ENCODE data around the gene RPL3. TPM values are rescaled to one million over a fixed set of nuclear protein-coding genes. Genes with fewer than 3 reads are reported as not detected.
A peak's percentile ranks its signal among the peaks of the same experiment; 100 is the strongest.

RPL3 gene
- total RNA-seq, 6 experiments from 2014 or later, result 1,444 to 1,605 (median 1,488) TPM

DNA sequence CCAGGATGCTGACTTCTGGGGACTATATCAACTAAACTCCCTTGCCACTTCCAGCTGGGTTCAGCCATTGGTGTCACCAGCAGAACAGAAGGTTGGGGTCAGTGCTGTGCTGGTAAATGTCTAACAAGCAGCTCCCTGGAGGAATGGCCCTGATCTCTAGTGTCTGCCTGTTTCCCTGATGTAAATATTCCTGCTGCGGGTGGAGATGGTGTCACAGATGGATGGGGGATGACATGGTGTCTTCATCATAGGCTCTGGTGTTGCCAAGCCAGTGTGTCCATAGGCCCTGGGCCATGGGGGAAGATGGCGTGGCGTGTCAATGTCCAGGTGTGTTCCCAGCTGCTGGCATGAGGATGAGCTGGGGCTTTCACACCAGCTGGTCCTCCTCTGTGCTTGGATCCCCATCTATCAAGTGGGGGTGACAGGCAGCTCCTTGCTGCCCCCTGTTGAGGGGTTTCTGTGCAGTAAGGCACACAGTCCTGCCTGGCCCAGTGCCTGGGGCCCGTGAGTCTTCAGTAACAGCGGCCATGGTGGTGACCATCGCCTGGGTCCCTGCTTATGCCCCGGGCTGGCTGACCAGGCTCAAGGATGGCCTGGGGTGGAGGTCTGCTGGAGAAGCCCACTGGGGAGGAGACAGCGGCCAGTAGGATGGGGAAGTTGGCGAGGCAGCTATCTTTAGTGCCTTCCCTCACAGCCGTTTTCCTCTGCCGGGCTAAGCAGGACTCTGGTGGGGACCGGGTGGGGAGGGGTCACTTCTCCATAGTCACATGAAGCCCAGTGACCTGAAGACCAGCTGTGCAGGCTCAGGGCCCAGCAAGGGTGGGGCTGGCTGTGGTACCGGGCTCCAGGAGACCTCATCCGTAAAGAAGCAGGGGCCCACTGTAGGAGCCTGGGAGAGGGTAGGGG lies 12.7 kb downstream of the RPL3 start:
- Mint-ChIP-seq H3K27ac (no peak overlapping the region), H3K9me3 (no peaks in the 10 kb centered on the region), H3K4me3 (no peak overlapping the region), H3K27me3 (ENCODE audit: insufficient read depth) (peaks cover 27% of the 10 kb centered on the region), H3K4me1 (ENCODE audit: low read depth) (peaks cover 32% of the 10 kb centered on the region), H3K36me3 (ENCODE audit: low read depth) (peaks cover 6% of the 10 kb centered on the region; the same call in 1 of the 2 replicates)
- TF ChIP-seq, protein P1, sequence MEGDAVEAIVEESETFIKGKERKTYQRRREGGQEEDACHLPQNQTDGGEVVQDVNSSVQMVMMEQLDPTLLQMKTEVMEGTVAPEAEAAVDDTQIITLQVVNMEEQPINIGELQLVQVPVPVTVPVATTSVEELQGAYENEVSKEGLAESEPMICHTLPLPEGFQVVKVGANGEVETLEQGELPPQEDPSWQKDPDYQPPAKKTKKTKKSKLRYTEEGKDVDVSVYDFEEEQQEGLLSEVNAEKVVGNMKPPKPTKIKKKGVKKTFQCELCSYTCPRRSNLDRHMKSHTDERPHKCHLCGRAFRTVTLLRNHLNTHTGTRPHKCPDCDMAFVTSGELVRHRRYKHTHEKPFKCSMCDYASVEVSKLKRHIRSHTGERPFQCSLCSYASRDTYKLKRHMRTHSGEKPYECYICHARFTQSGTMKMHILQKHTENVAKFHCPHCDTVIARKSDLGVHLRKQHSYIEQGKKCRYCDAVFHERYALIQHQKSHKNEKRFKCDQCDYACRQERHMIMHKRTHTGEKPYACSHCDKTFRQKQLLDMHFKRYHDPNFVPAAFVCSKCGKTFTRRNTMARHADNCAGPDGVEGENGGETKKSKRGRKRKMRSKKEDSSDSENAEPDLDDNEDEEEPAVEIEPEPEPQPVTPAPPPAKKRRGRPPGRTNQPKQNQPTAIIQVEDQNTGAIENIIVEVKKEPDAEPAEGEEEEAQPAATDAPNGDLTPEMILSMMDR (IDR thresholded peaks at IDR 0.05), result peak; percentile 68
- DNase-seq, result peak; percentile 24

GRCh38 chr22:39303892-39304671 lies 15.3 kb downstream of the RPL3 start:
- H3K36me3 Mint-ChIP-seq (ENCODE audit: low read depth), result no peaks in the 10 kb centered on the region
- TF ChIP-seq, protein P1 (IDR thresholded peaks at IDR 0.05), result no peak
- H3K4me3 Mint-ChIP-seq, result no peak overlapping the region
- peaks cover 30% of the 10 kb centered on the region for H3K4me1 Mint-ChIP-seq (ENCODE audit: low read depth)
- H3K27ac Mint-ChIP-seq, result no peak overlapping the region
- H3K27me3 Mint-ChIP-seq (ENCODE audit: insufficient read depth), result peaks cover 6% of the 10 kb centered on the region
- no peak for DNase-seq
- H3K9me3 Mint-ChIP-seq, result no peaks in the 10 kb centered on the region

GRCh38 chr22:39303358-39303757 lies 16.1 kb downstream of the RPL3 start:
- H3K4me1 Mint-ChIP-seq (ENCODE audit: low read depth), result peaks cover 23% of the 10 kb centered on the region
- no peak overlapping the region for H3K4me3 Mint-ChIP-seq
- H3K9me3 Mint-ChIP-seq, result no peaks in the 10 kb centered on the region
- DNase-seq, result no peak
- H3K27ac Mint-ChIP-seq, result no peak overlapping the region
- H3K36me3 Mint-ChIP-seq (ENCODE audit: low read depth), result no peaks in the 10 kb centered on the region
- TF ChIP-seq, protein P1 (IDR thresholded peaks at IDR 0.05), result no peak
- no peaks in the 10 kb centered on the region; the same call in none of the 2 replicates for H3K27me3 Mint-ChIP-seq (ENCODE audit: insufficient read depth)

DNA sequence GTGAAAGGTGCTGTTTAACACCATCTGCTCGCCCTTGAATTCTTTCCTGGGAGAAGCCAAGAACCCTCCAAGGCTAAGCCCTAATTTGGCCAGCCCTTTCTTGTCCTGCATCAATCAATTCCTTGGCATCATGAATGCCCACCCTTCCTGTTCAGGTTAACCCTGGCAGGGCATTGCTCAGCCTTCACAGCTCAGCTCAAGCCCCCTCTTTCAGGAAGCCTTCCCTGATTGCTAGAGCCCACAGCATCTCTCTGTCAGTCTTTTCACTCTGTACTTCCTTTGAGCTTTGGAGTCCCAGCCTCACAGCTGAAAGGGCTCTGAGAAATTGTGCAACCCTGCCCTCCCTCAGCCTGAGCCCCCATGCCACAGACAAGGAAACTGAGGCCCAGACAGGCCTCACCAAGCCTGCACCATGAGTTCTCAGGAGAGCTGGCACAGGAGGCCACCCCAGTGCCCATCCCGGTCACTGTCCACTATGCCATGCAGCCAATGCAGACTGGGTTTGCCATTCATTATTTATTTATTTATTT lies 16.9 kb downstream of the RPL3 start:
- peaks cover 2% of the 10 kb centered on the region for H3K27me3 Mint-ChIP-seq (ENCODE audit: insufficient read depth)

DNA sequence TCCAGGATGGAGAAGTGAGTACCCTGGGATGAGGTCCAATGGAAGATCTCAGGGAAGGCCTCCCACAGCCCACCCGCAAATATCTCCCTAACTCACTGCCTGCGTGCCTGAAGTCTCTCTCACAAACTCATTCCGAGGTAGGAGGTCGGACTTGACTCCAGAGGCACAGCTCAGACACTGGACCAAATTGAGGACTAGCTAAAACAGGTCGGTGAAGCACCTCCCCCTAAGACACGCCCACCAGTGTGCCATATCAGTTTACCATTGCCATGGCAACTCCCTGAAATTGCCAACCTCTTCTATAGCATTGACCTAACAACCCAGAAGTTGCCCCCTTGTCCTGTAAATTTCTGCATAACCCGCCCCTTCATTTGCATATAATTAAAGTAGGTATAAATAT lies 17.5 kb downstream of the RPL3 start:
- peaks cover 2% of the 10 kb centered on the region for H3K27me3 Mint-ChIP-seq (ENCODE audit: insufficient read depth)
- no peaks in the 10 kb centered on the region for H3K36me3 Mint-ChIP-seq (ENCODE audit: low read depth)
- no peak overlapping the region for H3K27ac Mint-ChIP-seq
- H3K4me3 Mint-ChIP-seq, result no peak overlapping the region
- no peaks in the 10 kb centered on the region for H3K9me3 Mint-ChIP-seq
- peaks cover 27% of the 10 kb centered on the region for H3K4me1 Mint-ChIP-seq (ENCODE audit: low read depth)
- TF ChIP-seq, protein P1 (IDR thresholded peaks at IDR 0.05), result no peak
- DNase-seq, result no peak

More for the DNA sequence above, 16.9 kb downstream of the RPL3 start:
- H3K36me3 Mint-ChIP-seq (ENCODE audit: low read depth), result no peaks in the 10 kb centered on the region
- peaks cover 27% of the 10 kb centered on the region for H3K4me1 Mint-ChIP-seq (ENCODE audit: low read depth)
- TF ChIP-seq, protein P1 (IDR thresholded peaks at IDR 0.05), result no peak
- H3K4me3 Mint-ChIP-seq, result no peak overlapping the region
- no peak overlapping the region for H3K27ac Mint-ChIP-seq
- DNase-seq, result no peak
- H3K9me3 Mint-ChIP-seq, result no peaks in the 10 kb centered on the region

Data from HFFc6 (cell line).